A673 (cell line): ENCODE data around the gene NMNAT3. TPM values are rescaled to one million over a fixed set of nuclear protein-coding genes. Genes with fewer than 3 reads are reported as not detected.

Experiments
- BruUV-seq: library from RNA; stranded (reverse); fragments of 400-500 nt; replicated peaks from 2 replicates; lab custom pipeline; 2021; lab: Mats Ljungman, UMichigan
- CTCF ChIA-PET: fragments of 300-600 bp; sonication (Branson Sonifier 250); formaldehyde crosslinking; loops from one replicate; lab custom pipeline; 2022; ENCODE audit warnings: antibody characterized with exemption; lab: Charles Lee
- POLR2A ChIA-PET: fragments of 300-600 bp; sonication (Branson Sonifier 250); formaldehyde crosslinking; loops from one replicate; lab custom pipeline; 2022; ENCODE audit warnings: antibody characterized with exemption; ENCODE audit not compliant: low non-redundant PET; lab: Charles Lee
- DNase-seq: peaks from one replicate; pipeline ENCODE4 v3.0.0-alpha.2; 2015; ENCODE audit warnings: low spot score
- H3K27ac ChIP-seq: fragments of 200-600 bp; sonication (generic); 2 replicates; pipeline ENCODE4 v1.5.1; 2016; ENCODE audit warnings: mixed run types, low read depth, mild to moderate bottlenecking, mixed read lengths, antibody characterized with exemption, low read length; ENCODE audit not compliant: poor library complexity, severe bottlenecking
- H3K27me3 ChIP-seq: fragments of 200-600 bp; sonication (generic); replicated peaks from 2 replicates; pipeline ENCODE4 v1.6.1; 2017; ENCODE audit warnings: mixed run types, low read depth, mild to moderate bottlenecking, mixed read lengths, antibody characterized with exemption, low read length; ENCODE audit not compliant: insufficient read depth, poor library complexity
- H3K36me3 ChIP-seq: fragments of 200-600 bp; sonication (generic); 2 replicates; pipeline ENCODE4 v1.6.1; 2016; ENCODE audit warnings: mixed run types, mild to moderate bottlenecking, mixed read lengths, antibody characterized with exemption, low read length; ENCODE audit not compliant: insufficient read depth, poor library complexity, severe bottlenecking
- H3K4me1 ChIP-seq: fragments of 200-600 bp; sonication (generic); 2 replicates; pipeline ENCODE4 v1.6.1; 2017; ENCODE audit warnings: mixed run types, mild to moderate bottlenecking, mixed read lengths, antibody characterized with exemption, low read length; ENCODE audit not compliant: insufficient read depth, poor library complexity, severe bottlenecking
- H3K4me3 ChIP-seq: fragments of 200-600 bp; sonication (generic); 2 replicates; pipeline ENCODE4 v1.5.1; 2016; ENCODE audit warnings: low read depth, mixed run types, mild to moderate bottlenecking, mixed read lengths, low read length; ENCODE audit not compliant: poor library complexity, severe bottlenecking
- H3K9me3 ChIP-seq: fragments of 200-600 bp; sonication (generic); 2 replicates; pipeline ENCODE4 v1.6.1; 2016; ENCODE audit warnings: mixed run types, low read depth, mild to moderate bottlenecking, mixed read lengths, antibody characterized with exemption, low read length; ENCODE audit not compliant: poor library complexity, severe bottlenecking
- EZH2 ChIP-seq: fragments of 200-600 bp; sonication (generic); IDR thresholded peaks from 2 replicates; pipeline ENCODE4 v1.6.1; 2017; ENCODE audit warnings: borderline replicate concordance, low read depth, mild to moderate bottlenecking, mixed read lengths, antibody characterized with exemption, low read length; ENCODE audit not compliant: poor library complexity, severe bottlenecking
- intact Hi-C: fragments of 100-400 bp; cut with micrococcal nuclease; formaldehyde crosslinking; loops from one replicate; pipeline ENCODE4 v1.10.0; 2022; ENCODE audit not compliant: unreplicated experiment
- total RNA-seq: library from RNA; stranded (reverse); gene quantifications from 2 replicates; pipeline ENCODE4 v1.2.3, GENCODE V29; 2021
- TF ChIP-seq, protein P1 (sequence below): fragments of 300-800, 200-600 bp; sonication (generic); conservative IDR thresholded peaks from 2 replicates; pipeline ENCODE4 v1.5.1; 2017; ENCODE audit warnings: low read depth, mild to moderate bottlenecking, antibody characterized with exemption, low read length, moderate library complexity, mixed read lengths

The NMNAT3 gene
- total RNA-seq, 1 experiment from 2014 or later, result 1.9 TPM

DNA sequence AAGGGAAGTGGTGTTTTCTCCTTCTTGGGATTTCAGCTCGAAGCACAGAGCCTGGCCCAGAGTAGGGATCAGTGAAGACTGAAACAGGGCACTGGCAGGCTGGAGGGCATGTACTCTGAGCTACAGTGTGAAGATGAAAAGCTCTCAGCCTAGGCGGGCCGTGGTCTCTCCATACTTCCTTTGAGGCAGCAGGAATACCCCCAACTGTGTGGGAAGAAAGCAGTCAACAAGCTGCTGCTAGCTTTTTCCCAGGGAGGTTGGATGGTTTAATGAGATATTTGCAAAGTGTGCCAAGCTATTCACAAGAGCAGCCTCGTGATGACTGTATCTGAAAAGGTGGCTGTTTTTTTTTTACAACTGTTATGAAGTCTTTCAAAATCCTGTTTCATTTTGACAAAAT, 47.2 kb downstream of the NMNAT3 start:
- Histone ChIP-seq H3K4me1 (no peaks in the 10 kb centered on the region), H3K9me3 (no peaks in the 10 kb centered on the region), H3K4me3 (no peak overlapping the region), H3K36me3 (no peaks in the 10 kb centered on the region), H3K27me3 (no peaks in the 10 kb centered on the region), H3K27ac (no peak overlapping the region)
- intact Hi-C loops, result no loop called here
- ChIA-PET CTCF (no interaction called here), POLR2A (no interaction called here)
- peak; percentile 56 for DNase-seq
- TF ChIP-seq EZH2, result no peak
- TF ChIP-seq, protein P1, sequence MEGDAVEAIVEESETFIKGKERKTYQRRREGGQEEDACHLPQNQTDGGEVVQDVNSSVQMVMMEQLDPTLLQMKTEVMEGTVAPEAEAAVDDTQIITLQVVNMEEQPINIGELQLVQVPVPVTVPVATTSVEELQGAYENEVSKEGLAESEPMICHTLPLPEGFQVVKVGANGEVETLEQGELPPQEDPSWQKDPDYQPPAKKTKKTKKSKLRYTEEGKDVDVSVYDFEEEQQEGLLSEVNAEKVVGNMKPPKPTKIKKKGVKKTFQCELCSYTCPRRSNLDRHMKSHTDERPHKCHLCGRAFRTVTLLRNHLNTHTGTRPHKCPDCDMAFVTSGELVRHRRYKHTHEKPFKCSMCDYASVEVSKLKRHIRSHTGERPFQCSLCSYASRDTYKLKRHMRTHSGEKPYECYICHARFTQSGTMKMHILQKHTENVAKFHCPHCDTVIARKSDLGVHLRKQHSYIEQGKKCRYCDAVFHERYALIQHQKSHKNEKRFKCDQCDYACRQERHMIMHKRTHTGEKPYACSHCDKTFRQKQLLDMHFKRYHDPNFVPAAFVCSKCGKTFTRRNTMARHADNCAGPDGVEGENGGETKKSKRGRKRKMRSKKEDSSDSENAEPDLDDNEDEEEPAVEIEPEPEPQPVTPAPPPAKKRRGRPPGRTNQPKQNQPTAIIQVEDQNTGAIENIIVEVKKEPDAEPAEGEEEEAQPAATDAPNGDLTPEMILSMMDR, result no peak
- BruUV-seq, result no TSS peak

DNA sequence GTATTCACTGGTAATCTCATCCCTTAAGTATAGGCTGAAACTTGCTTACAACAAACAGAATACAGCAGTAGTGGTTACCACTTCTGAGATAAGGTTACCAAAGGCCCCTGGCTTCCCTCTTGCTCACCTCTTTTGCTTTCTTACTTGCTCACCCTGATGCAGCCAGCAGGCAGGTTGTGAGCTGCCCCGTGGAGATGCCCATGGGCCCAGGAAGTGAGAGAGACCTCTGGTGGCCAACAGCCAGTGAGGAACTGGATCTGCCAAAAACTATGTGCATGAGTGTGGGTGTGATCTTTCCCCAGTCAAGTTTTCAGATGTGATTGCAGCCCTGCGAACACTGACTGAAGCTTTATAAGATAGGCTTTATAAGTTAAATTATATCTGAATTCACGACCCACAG, 48.7 kb downstream of the NMNAT3 start:
- no peaks in the 10 kb centered on the region for H3K4me1 ChIP-seq
- ChIA-PET CTCF (interaction anchor here (1.6 kb wide), 1 partner anchor 65 kb away, joined by 6 read pairs; no protein-coding TSS in a partner anchor), POLR2A (no interaction called here)
- intact Hi-C loops, result loop anchor here (5.0 kb wide), 1 partner anchor 202 kb away; no protein-coding TSS in a partner anchor
- no peak overlapping the region for H3K27ac ChIP-seq
- TF ChIP-seq EZH2, result no peak
- TF ChIP-seq, protein P1, result peak; percentile 65
- peak; percentile 63 for DNase-seq
- H3K27me3 ChIP-seq, result no peaks in the 10 kb centered on the region
- no peaks in the 10 kb centered on the region for H3K36me3 ChIP-seq
- no peaks in the 10 kb centered on the region for H3K9me3 ChIP-seq
- no TSS peak for BruUV-seq
- H3K4me3 ChIP-seq, result no peak overlapping the region

DNA sequence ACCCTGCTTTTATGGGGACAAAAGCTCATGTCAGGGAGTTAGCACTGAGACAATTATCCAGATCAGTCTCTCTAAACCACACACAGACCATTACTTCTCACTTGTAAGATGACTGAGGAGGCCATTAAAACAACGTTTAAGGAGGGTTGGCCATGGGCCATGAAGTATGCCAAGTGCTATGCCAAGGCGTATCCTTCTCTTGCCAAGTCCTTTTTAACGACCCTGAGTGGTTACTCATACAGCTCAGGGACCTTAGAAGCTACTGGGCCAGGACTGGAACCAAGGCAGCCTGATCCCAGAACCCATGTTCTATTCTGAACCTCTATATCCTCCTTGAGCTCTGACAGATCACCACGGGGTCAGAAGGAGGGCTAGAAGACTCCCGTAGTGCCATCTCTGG, 50.0 kb downstream of the NMNAT3 start:
- H3K27me3 ChIP-seq, result no peaks in the 10 kb centered on the region
- no peaks in the 10 kb centered on the region for H3K9me3 ChIP-seq
- BruUV-seq, result no TSS peak
- no peaks in the 10 kb centered on the region for H3K36me3 ChIP-seq
- H3K27ac ChIP-seq, result no peak overlapping the region
- CTCF ChIA-PET, result no interaction called here
- no peak for DNase-seq
- POLR2A ChIA-PET, result no interaction called here
- intact Hi-C loops, result loop anchor here (5.0 kb wide), 1 partner anchor 200 kb away; no protein-coding TSS in a partner anchor
- TF ChIP-seq, protein P1, result no peak
- TF ChIP-seq EZH2, result no peak
- no peaks in the 10 kb centered on the region for H3K4me1 ChIP-seq
- H3K4me3 ChIP-seq, result no peak overlapping the region
